CD4-positive, CD25-positive, alpha-beta regulatory T cell (primary cell): ENCODE results near the gene GALNT1. TPM values are rescaled to one million over a fixed set of nuclear protein-coding genes. Genes with fewer than 3 reads are reported as not detected.

ENCODE experiments used
- ATAC-seq, 2 donors: fragments of 150-1000 bp; cut with Tn5 transposase; one replicate each; pipeline ENCODE4 v1.10.0; 2021; ENCODE audit warnings: low read depth in 2 of 2, moderate number of reproducible peaks in 2 of 2, moderate library complexity in 1 of 2
- DNase-seq, 3 donors: peaks; one replicate each; pipeline versions ENCODE4 v3.0.0 to v3.0.0-alpha.2; 2012 to 2022; ENCODE audit warnings: mixed read lengths in 1 of 3
- H3K27ac ChIP-seq: one replicate; pipeline ENCODE4 v1.7.0; 2013; ENCODE audit warnings: mild to moderate bottlenecking, low read length; ENCODE audit not compliant: insufficient read depth, poor library complexity, severe bottlenecking
- H3K27me3 ChIP-seq: one replicate; pipeline ENCODE4 v1.7.0; 2013; ENCODE audit warnings: low read length; ENCODE audit not compliant: control insufficient read depth, insufficient read depth
- H3K36me3 ChIP-seq: one replicate; pipeline ENCODE4 v1.7.0; 2013; ENCODE audit warnings: mild to moderate bottlenecking, low read length, moderate library complexity; ENCODE audit not compliant: control insufficient read depth, insufficient read depth
- H3K4me1 ChIP-seq: 2 replicates; pipeline ENCODE4 v1.7.0; 2013; ENCODE audit warnings: mild to moderate bottlenecking, low read length; ENCODE audit not compliant: insufficient read depth, control insufficient read depth, poor library complexity, severe bottlenecking
- H3K4me3 ChIP-seq: one replicate; pipeline ENCODE4 v1.7.0; 2013; ENCODE audit warnings: low read depth, mild to moderate bottlenecking, low read length, moderate library complexity
- H3K9me3 ChIP-seq, 2 experiments: 1 replicate in 1 of 2; 2 replicates in 1 of 2; pipeline ENCODE4 v1.7.0; 2013; ENCODE audit warnings: low read length in 2 of 2, mild to moderate bottlenecking in 1 of 2, moderate library complexity in 1 of 2; ENCODE audit not compliant: control insufficient read depth in 2 of 2
- H3K27ac Mint-ChIP-seq, 3 donors: one replicate each; pipeline ENCODE4 v1.8.0; 2020 to 2022; ENCODE audit warnings: mild to moderate bottlenecking in 3 of 3, mixed read lengths in 3 of 3, moderate library complexity in 2 of 3
- H3K27me3 Mint-ChIP-seq: one replicate; pipeline ENCODE4 v1.8.0; 2022; ENCODE audit warnings: mild to moderate bottlenecking, mixed read lengths
- H3K36me3 Mint-ChIP-seq: one replicate; pipeline ENCODE4 v1.8.0; 2020; ENCODE audit warnings: mixed read lengths
- H3K4me1 Mint-ChIP-seq, 4 donors: one replicate each; pipeline ENCODE4 v1.8.0; 2020 to 2022; ENCODE audit warnings: mixed read lengths in 4 of 4, mild to moderate bottlenecking in 1 of 4
- H3K4me3 Mint-ChIP-seq, 4 donors: one replicate each; pipeline ENCODE4 v1.8.0; 2020 to 2022; ENCODE audit warnings: mild to moderate bottlenecking in 4 of 4, mixed read lengths in 4 of 4, moderate library complexity in 3 of 4
- H3K9me3 Mint-ChIP-seq, 7 donors: one replicate each; pipeline ENCODE4 v1.8.0; 2020 to 2022; ENCODE audit warnings: mixed read lengths in 7 of 7, mild to moderate bottlenecking in 3 of 7, moderate library complexity in 2 of 7
- polyA plus RNA-seq, 4 donors: library from polyadenylated mRNA; unstranded; fragments of 300-500 nt; fragmentation: Illumina TruSeq; gene quantifications; one replicate each; pipeline ENCODE4 v1.2.3, GENCODE V29; 2021
- total RNA-seq: library from RNA; stranded (reverse); gene quantifications from one replicate; pipeline ENCODE4 v1.2.3, GENCODE V29; 2022

Gene GALNT1
- total and polyA plus RNA-seq, 5 donors from 2014 or later = 18.8 to 49.6 (median 22.7) TPM

GRCh38 chr18:35635170-35635569 lies 53.6 kb downstream of the GALNT1 start:
- Mint-ChIP-seq H3K4me1 (peaks cover 0 to 14% (median 5%) of the 10 kb centered on the region in 4 donors), H3K9me3 (peaks cover 0 to 11% (median 5%) of the 10 kb centered on the region in 7 donors), H3K27ac (no peak overlapping the region), H3K36me3 (peaks cover 26% of the 10 kb centered on the region), H3K27me3 (no peaks in the 10 kb centered on the region), H3K4me3 (no peak overlapping the region)
- Histone ChIP-seq H3K4me3 (no peak overlapping the region), H3K4me1 (no peaks in the 10 kb centered on the region), H3K27ac (no peak overlapping the region), H3K27me3 (no peaks in the 10 kb centered on the region), H3K9me3 (no peaks in the 10 kb centered on the region), H3K36me3 (no peaks in the 10 kb centered on the region)
- no peak for ATAC-seq
- no peak for DNase-seq

GRCh38 chr18:35637227-35637626 lies 55.7 kb downstream of the GALNT1 start:
- Histone ChIP-seq H3K4me1 (no peaks in the 10 kb centered on the region), H3K27ac (no peak overlapping the region), H3K4me3 (no peak overlapping the region), H3K9me3 (no peaks in the 10 kb centered on the region), H3K27me3 (no peaks in the 10 kb centered on the region), H3K36me3 (no peaks in the 10 kb centered on the region)
- no peak overlapping the region for H3K4me3 Mint-ChIP-seq
- H3K27me3 Mint-ChIP-seq = no peaks in the 10 kb centered on the region
- ATAC-seq (no peak), DNase-seq (no peak)
- H3K36me3 Mint-ChIP-seq = peaks cover 26% of the 10 kb centered on the region
- peaks cover 0 to 18% (median 5%) of the 10 kb centered on the region in 4 donors for H3K4me1 Mint-ChIP-seq
- H3K27ac Mint-ChIP-seq = no peak overlapping the region
- H3K9me3 Mint-ChIP-seq = peaks cover 0 to 11% (median 3%) of the 10 kb centered on the region in 7 donors

GRCh38 chr18:35639296-35639695 lies 57.8 kb downstream of the GALNT1 start:
- H3K27ac Mint-ChIP-seq = no peak overlapping the region
- Histone ChIP-seq H3K9me3 (no peaks in the 10 kb centered on the region), H3K36me3 (no peaks in the 10 kb centered on the region), H3K27ac (no peak overlapping the region), H3K4me1 (no peaks in the 10 kb centered on the region), H3K4me3 (no peak overlapping the region), H3K27me3 (no peaks in the 10 kb centered on the region)
- no peak for ATAC-seq
- peaks cover 26% of the 10 kb centered on the region for H3K36me3 Mint-ChIP-seq
- no peak overlapping the region for H3K4me3 Mint-ChIP-seq
- H3K4me1 Mint-ChIP-seq = peaks cover 0 to 9% (median 3%) of the 10 kb centered on the region in 4 donors
- H3K9me3 Mint-ChIP-seq = peaks cover 0 to 13% (median 5%) of the 10 kb centered on the region in 7 donors
- H3K27me3 Mint-ChIP-seq = no peaks in the 10 kb centered on the region
- DNase-seq = no peak

GRCh38 chr18:35641467-35641866 lies 59.9 kb downstream of the GALNT1 start:
- Histone ChIP-seq H3K4me3 (no peak overlapping the region), H3K9me3 (no peaks in the 10 kb centered on the region), H3K27ac (no peak overlapping the region), H3K36me3 (no peaks in the 10 kb centered on the region), H3K4me1 (no peaks in the 10 kb centered on the region), H3K27me3 (no peaks in the 10 kb centered on the region)
- peaks cover 0 to 13% (median 4%) of the 10 kb centered on the region in 7 donors for H3K9me3 Mint-ChIP-seq
- no peak overlapping the region for H3K4me3 Mint-ChIP-seq
- no peak for DNase-seq
- peaks cover 0 to 9% (median 3%) of the 10 kb centered on the region in 4 donors for H3K4me1 Mint-ChIP-seq
- ATAC-seq = no peak
- H3K27ac Mint-ChIP-seq = no peak overlapping the region
- no peaks in the 10 kb centered on the region for H3K27me3 Mint-ChIP-seq
- H3K36me3 Mint-ChIP-seq = peaks cover 18% of the 10 kb centered on the region

- no peak for DNase-seq
- no peak overlapping the region for H3K4me3 ChIP-seq
- no peak overlapping the region for H3K27ac Mint-ChIP-seq
These were observed 60.4 kb downstream of the GALNT1 start for GRCh38 chr18:35641916-35642315.

GRCh38 chr18:35642802-35643201 lies 61.3 kb downstream of the GALNT1 start:
- no peaks in the 10 kb centered on the region for H3K4me1 ChIP-seq
- Mint-ChIP-seq H3K9me3 (peaks cover 0 to 13% (median 3%) of the 10 kb centered on the region in 7 donors), H3K27ac (no peak overlapping the region), H3K36me3 (peaks cover 21% of the 10 kb centered on the region), H3K4me1 (peaks cover 4 to 9% (median 6%) of the 10 kb centered on the region in 4 donors), H3K4me3 (no peak overlapping the region), H3K27me3 (no peaks in the 10 kb centered on the region)
- no peaks in the 10 kb centered on the region for H3K36me3 ChIP-seq
- no peaks in the 10 kb centered on the region for H3K9me3 ChIP-seq
- no peak for ATAC-seq
- no peak overlapping the region for H3K4me3 ChIP-seq
- no peak overlapping the region for H3K27ac ChIP-seq
- no peak for DNase-seq
- no peaks in the 10 kb centered on the region for H3K27me3 ChIP-seq

More at GRCh38 chr18:35641916-35642315, 60.4 kb downstream of the GALNT1 start:
- Mint-ChIP-seq H3K27me3 (no peaks in the 10 kb centered on the region), H3K36me3 (peaks cover 18% of the 10 kb centered on the region), H3K4me1 (peaks cover 2 to 9% (median 4%) of the 10 kb centered on the region in 4 donors), H3K9me3 (peaks cover 0 to 13% (median 3%) of the 10 kb centered on the region in 7 donors), H3K4me3 (no peak overlapping the region)
- Histone ChIP-seq H3K27ac (no peak overlapping the region), H3K4me1 (no peaks in the 10 kb centered on the region), H3K27me3 (no peaks in the 10 kb centered on the region), H3K36me3 (no peaks in the 10 kb centered on the region), H3K9me3 (no peaks in the 10 kb centered on the region)
- ATAC-seq = no peak

- ATAC-seq = no peak
- Histone ChIP-seq H3K9me3 (no peaks in the 10 kb centered on the region), H3K36me3 (no peaks in the 10 kb centered on the region), H3K27ac (no peak overlapping the region), H3K4me1 (no peaks in the 10 kb centered on the region), H3K4me3 (no peak overlapping the region), H3K27me3 (no peaks in the 10 kb centered on the region)
- no peak overlapping the region for H3K27ac Mint-ChIP-seq
- no peaks in the 10 kb centered on the region for H3K27me3 Mint-ChIP-seq
- no peak overlapping the region for H3K4me3 Mint-ChIP-seq
- peaks cover 4 to 18% (median 10%) of the 10 kb centered on the region in 4 donors for H3K4me1 Mint-ChIP-seq
- H3K9me3 Mint-ChIP-seq = peaks cover 0 to 9% (median 0%) of the 10 kb centered on the region in 7 donors
- DNase-seq = no peak
- H3K36me3 Mint-ChIP-seq = peaks cover 17% of the 10 kb centered on the region
These were observed 64.9 kb downstream of the GALNT1 start for GRCh38 chr18:35646449-35646848.

GRCh38 chr18:35653392-35654135 lies 72.0 kb downstream of the GALNT1 start:
- ATAC-seq (no peak), DNase-seq (no peak)
- H3K36me3 Mint-ChIP-seq = peaks cover 4% of the 10 kb centered on the region
- H3K9me3 Mint-ChIP-seq = peaks cover 0 to 1% (median 0%) of the 10 kb centered on the region in 7 donors
- Histone ChIP-seq H3K27ac (no peak overlapping the region), H3K27me3 (no peaks in the 10 kb centered on the region), H3K4me3 (no peak overlapping the region), H3K36me3 (no peaks in the 10 kb centered on the region), H3K4me1 (no peaks in the 10 kb centered on the region), H3K9me3 (no peaks in the 10 kb centered on the region)
- H3K27ac Mint-ChIP-seq = no peak overlapping the region
- H3K27me3 Mint-ChIP-seq = peaks cover 4% of the 10 kb centered on the region
- peaks cover 0 to 23% (median 11%) of the 10 kb centered on the region in 4 donors for H3K4me1 Mint-ChIP-seq
- H3K4me3 Mint-ChIP-seq = no peak overlapping the region
